NCI-H460 (cell line): ENCODE measurements around the gene TAB3. TPM values are rescaled to one million over a fixed set of nuclear protein-coding genes. Genes with fewer than 3 reads are reported as not detected.

ENCODE experiments used
- DNase-seq: peaks from one replicate; pipeline ENCODE4 v3.0.0-alpha.2; 2016; ENCODE audit warnings: low read depth; ENCODE audit errors: extremely low read depth
- total RNA-seq: library from RNA; depleted of rRNA; stranded (reverse); fragments of >200 nt; shearing (Covaris generic); gene quantifications from 2 replicates; pipeline ENCODE4 v1.2.3, GENCODE V29; 2014; rRNA removed

TAB3 gene
- total RNA-seq, 1 experiment from 2014 or later: 17.3 TPM

DNA sequence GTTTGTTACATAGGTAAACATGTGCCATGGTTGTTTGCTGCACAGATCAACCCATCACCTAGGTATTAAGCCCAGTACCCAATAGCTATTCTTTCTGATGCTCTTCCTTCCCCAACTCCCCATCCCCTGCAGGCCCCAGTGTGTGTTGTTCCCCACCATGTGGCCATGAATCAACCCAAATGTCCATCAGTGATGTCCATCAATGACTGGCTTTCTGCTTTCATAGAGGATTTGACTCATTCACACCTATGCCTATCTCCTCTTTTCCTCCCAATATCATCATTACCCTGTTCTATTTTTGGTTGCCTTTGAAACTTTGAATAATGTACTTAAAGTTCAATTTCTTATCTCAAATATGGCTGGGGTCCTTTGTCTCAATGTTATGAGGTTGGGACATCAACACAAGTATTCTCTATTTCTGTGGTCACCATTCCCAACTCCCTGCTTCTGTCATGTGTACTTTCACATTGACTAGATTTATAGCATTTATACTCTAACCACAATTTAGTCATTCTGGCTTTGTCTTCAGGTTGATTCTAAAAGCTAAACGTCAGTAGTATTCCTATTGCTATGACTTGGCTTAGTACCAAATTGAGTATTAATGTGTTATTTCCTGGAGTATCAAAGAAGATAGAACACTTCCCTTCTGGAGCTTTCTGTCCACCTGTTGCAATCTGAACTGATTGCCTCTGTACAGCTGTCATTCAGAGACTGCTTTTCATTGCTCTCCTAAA, 107.2 kb downstream of the TAB3 start:
- no peak for DNase-seq

DNA sequence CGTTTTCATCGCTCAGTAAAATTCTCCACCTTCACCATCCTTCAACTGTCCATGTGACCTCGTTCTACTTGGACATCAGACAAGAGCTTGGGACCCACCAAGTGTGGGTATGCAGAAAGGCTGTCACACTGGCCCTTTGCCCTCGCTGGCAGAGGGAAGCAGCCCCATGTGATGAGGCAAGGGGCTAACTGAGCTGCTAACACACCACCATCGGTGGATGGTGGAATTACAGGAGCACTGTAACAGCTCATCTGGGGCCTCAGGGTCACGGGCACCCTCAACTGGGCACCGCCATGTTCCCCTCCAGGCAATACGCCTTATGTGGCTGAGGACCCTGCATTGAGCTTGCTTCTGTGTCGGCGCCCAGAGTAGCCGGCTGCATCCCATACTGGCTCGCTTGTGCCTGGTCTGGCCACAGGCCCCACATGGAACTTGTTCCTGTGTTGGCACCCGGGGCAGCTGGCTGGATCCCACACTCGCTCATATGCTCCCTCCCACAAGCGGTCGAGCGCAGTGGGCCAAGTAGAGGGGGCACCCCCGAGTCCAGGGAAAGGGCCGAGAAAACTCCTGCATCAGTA, 109.5 kb downstream of the TAB3 start:
- no peak for DNase-seq

DNA sequence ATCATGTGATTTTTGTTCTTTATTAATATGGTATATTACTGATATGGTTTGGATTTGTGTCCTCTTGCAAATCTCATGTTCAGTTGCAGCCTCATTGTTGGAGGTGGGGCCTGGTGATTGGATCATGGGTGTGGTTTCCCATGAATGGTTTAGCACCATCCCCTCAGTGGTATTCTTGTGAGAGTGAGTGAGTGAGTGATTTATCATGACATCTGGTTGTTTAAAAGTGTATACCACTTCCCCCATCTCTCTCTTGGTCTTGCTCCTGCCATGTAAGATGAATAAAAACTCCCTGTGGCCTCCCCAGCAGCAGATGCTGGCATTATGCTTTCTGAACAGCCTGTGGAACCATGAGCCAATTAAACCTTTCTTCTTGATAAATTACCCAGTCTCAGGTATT, 111.5 kb downstream of the TAB3 start:
- no peak for DNase-seq

Other genes with a start within 250 kb of the TAB3 start
- 10.4 and 15.4 TPM in 2 replicates for gene GK, start 235.8 kb downstream of the TAB3 start, total RNA-seq
- gene FTHL17, start 182.8 kb upstream of the TAB3 start, total RNA-seq: not detected in 2 replicates